Trophoblast cell (in vitro differentiated cells and primary cell): ENCODE data around the gene SACS. TPM values are rescaled to one million over a fixed set of nuclear protein-coding genes. Genes with fewer than 3 reads are reported as not detected.
A peak's percentile ranks its signal among the peaks of the same experiment; 100 is the strongest.

Source experiments
- DNase-seq, 2 donors: peaks; one replicate each; pipeline ENCODE4 v3.0.0-alpha.2; 2016
- H2AFZ ChIP-seq: 2 replicates; pipeline ENCODE4 v1.6.1; 2013; ENCODE audit warnings: low read length, moderate library complexity, mild to moderate bottlenecking; ENCODE audit not compliant: insufficient read depth, poor library complexity
- H2AK5ac ChIP-seq: 2 replicates; pipeline ENCODE4 v1.6.1; 2013; ENCODE audit warnings: mild to moderate bottlenecking, low read length
- H2BK120ac ChIP-seq: 2 replicates; pipeline ENCODE4 v1.6.1; 2013; ENCODE audit warnings: low read length, mild to moderate bottlenecking, moderate library complexity; ENCODE audit not compliant: insufficient read depth, poor library complexity
- H2BK12ac ChIP-seq: 2 replicates; pipeline ENCODE4 v1.6.1; 2013; ENCODE audit warnings: mild to moderate bottlenecking, low read length, moderate library complexity
- H2BK5ac ChIP-seq: 2 replicates; pipeline ENCODE4 v1.6.1; 2013; ENCODE audit warnings: low read length, low read depth, moderate library complexity, mild to moderate bottlenecking; ENCODE audit not compliant: poor library complexity
- H3K14ac ChIP-seq: 2 replicates; pipeline ENCODE4 v1.6.1; 2013; ENCODE audit warnings: mild to moderate bottlenecking, low read length
- H3K18ac ChIP-seq: 2 replicates; pipeline ENCODE4 v1.6.1; 2013; ENCODE audit warnings: mild to moderate bottlenecking, low read length
- H3K23ac ChIP-seq: 2 replicates; pipeline ENCODE4 v1.6.1; 2013; ENCODE audit warnings: low read length
- H3K27ac ChIP-seq: 2 replicates; pipeline ENCODE4 v1.5.1; 2013; ENCODE audit warnings: low read depth, mild to moderate bottlenecking, inconsistent platforms, low read length, moderate library complexity
- H3K27me3 ChIP-seq: 2 replicates; pipeline ENCODE4 v1.6.1; 2013; ENCODE audit warnings: inconsistent platforms, mild to moderate bottlenecking, low read length, moderate library complexity; ENCODE audit not compliant: insufficient read depth
- H3K36me3 ChIP-seq, 2 experiments: 1 replicate in 1 of 2; 2 replicates in 1 of 2; pipeline ENCODE4 v1.6.1; 2013; ENCODE audit warnings: low read length in 2 of 2, mild to moderate bottlenecking in 2 of 2, moderate library complexity in 1 of 2; ENCODE audit not compliant: insufficient read depth in 2 of 2, control insufficient read depth in 1 of 2
- H3K4ac ChIP-seq: 2 replicates; pipeline ENCODE4 v1.6.1; 2013; ENCODE audit warnings: low read depth, mild to moderate bottlenecking, low read length, moderate library complexity
- H3K4me1 ChIP-seq, 2 experiments: 1 replicate in 1 of 2; 2 replicates in 1 of 2; pipeline ENCODE4 v1.6.1; 2013; ENCODE audit warnings: low read length in 2 of 2, mild to moderate bottlenecking in 2 of 2, moderate library complexity in 1 of 2; ENCODE audit not compliant: insufficient read depth in 2 of 2, control insufficient read depth in 1 of 2
- H3K4me2 ChIP-seq: 2 replicates; pipeline ENCODE4 v1.6.1; 2013; ENCODE audit warnings: inconsistent platforms, mild to moderate bottlenecking, low read length, moderate library complexity
- H3K4me3 ChIP-seq: 2 replicates; pipeline ENCODE4 v1.5.1; 2013; ENCODE audit warnings: mild to moderate bottlenecking, low read depth, low read length, inconsistent platforms
- H3K79me1 ChIP-seq: one replicate; pipeline ENCODE4 v1.6.1; 2013; ENCODE audit warnings: low read length
- H3K79me2 ChIP-seq: 2 replicates; pipeline ENCODE4 v1.6.1; 2013; ENCODE audit warnings: low read length, mild to moderate bottlenecking; ENCODE audit not compliant: control insufficient read depth, insufficient read depth, poor library complexity
- H3K9ac ChIP-seq: 2 replicates; pipeline ENCODE4 v1.6.1; 2013; ENCODE audit warnings: mild to moderate bottlenecking, low read length
- H3K9me3 ChIP-seq: 2 replicates; pipeline ENCODE4 v1.6.1; 2013; ENCODE audit warnings: low read depth, mild to moderate bottlenecking, control low read depth, inconsistent platforms, low read length; ENCODE audit not compliant: insufficient read depth
- H4K12ac ChIP-seq: 2 replicates; pipeline ENCODE4 v1.6.1; 2013; ENCODE audit warnings: low read depth, mild to moderate bottlenecking, low read length, moderate library complexity
- H4K8ac ChIP-seq: 2 replicates; pipeline ENCODE4 v1.6.1; 2013; ENCODE audit warnings: low read depth, mild to moderate bottlenecking, low read length, moderate library complexity
- H4K91ac ChIP-seq: one replicate; pipeline ENCODE4 v1.6.1; 2013; ENCODE audit warnings: low read depth, mild to moderate bottlenecking, low read length, moderate library complexity
- WGBS: extraction: QIAGEN DNeasy Blood & Tissue Kit; methylation state at CpG from one replicate; pipeline ENCODE4 v1.1.7; 2013; ENCODE audit warnings: missing lambda C conversion rate; ENCODE audit not compliant: insufficient read length, insufficient coverage; ENCODE audit errors: extremely low coverage; 5-methylcytosine and 5-hydroxymethylcytosine counted together
- polyA plus RNA-seq: library from polyadenylated mRNA; stranded (reverse); fragments of 200-250 nt; gene quantifications from 2 replicates; pipeline ENCODE4 v1.2.3, GENCODE V29; 2013

SACS gene
- polyA plus RNA-seq, result 13.0 and 13.3 TPM in 2 replicates

- Histone ChIP-seq H3K79me1 (no peaks in the 10 kb centered on the region), H4K12ac (no peak within 1 kb of the TSS), H2BK12ac (peak within 1 kb of the TSS; percentile 51), H3K18ac (peak within 1 kb of the TSS; percentile 72), H3K4me2 (peak within 1 kb of the TSS; percentile 63), H2AK5ac (no peak within 1 kb of the TSS), H2BK5ac (no peak within 1 kb of the TSS), H3K23ac (no peak within 1 kb of the TSS), H4K8ac (peak within 1 kb of the TSS; percentile 69), H3K36me3 (no peaks in the 10 kb centered on the region), H3K27ac (no peak within 1 kb of the TSS), H3K4me1 (peaks cover 0 to 2% of the 10 kb centered on the region in 2 experiments), H3K4me3 (peak within 1 kb of the TSS; percentile 77), H3K79me2 (no peaks in the 10 kb centered on the region), H3K9ac (no peak within 1 kb of the TSS), H3K4ac (no peak within 1 kb of the TSS), H3K14ac (peak within 1 kb of the TSS; percentile 77), H3K27me3 (no peaks in the 10 kb centered on the region), H2BK120ac (no peak within 1 kb of the TSS), H3K9me3 (no peaks in the 10 kb centered on the region), H4K91ac (peak within 1 kb of the TSS; percentile 57), H2AFZ (peak within 1 kb of the TSS; percentile 94)
- WGBS, result no CpG with 5 or more reads among the region's 26 CpGs
- DNase-seq, result no peak
These were observed at the start of gene SACS for GRCh38 chr13:23433171-23434153. Gene SACS, minus strand, starts transcription at chr13:23433702. Its CDS starts 22,463 bp downstream, at chr13:23411239.

- no peaks in the 10 kb centered on the region for H3K27me3 ChIP-seq
- no peak overlapping the region for H3K4me3 ChIP-seq
- no peak overlapping the region for H3K14ac ChIP-seq
- H2AFZ ChIP-seq, result no peak overlapping the region
- H3K4me2 ChIP-seq, result no peak overlapping the region
- H3K9ac ChIP-seq, result no peak overlapping the region
- no peak overlapping the region for H4K8ac ChIP-seq
- H3K18ac ChIP-seq, result no peak overlapping the region
- no peak overlapping the region for H4K12ac ChIP-seq
- WGBS, result no CpG with 5 or more reads among the region's 1 CpG
- H2BK5ac ChIP-seq, result no peak overlapping the region
- H3K4ac ChIP-seq, result no peak overlapping the region
- no peak overlapping the region for H3K23ac ChIP-seq
- H3K79me1 ChIP-seq, result no peaks in the 10 kb centered on the region
- no peak for DNase-seq
- H3K36me3 ChIP-seq, result peaks cover 0 to 2% of the 10 kb centered on the region in 2 experiments
- H3K79me2 ChIP-seq, result no peaks in the 10 kb centered on the region
- H3K4me1 ChIP-seq, result no peaks in the 10 kb centered on the region
- no peak overlapping the region for H2BK12ac ChIP-seq
- H2AK5ac ChIP-seq, result no peak overlapping the region
- H2BK120ac ChIP-seq, result no peak overlapping the region
- peaks cover 3% of the 10 kb centered on the region for H3K9me3 ChIP-seq
- H4K91ac ChIP-seq, result no peak overlapping the region
- H3K27ac ChIP-seq, result no peak overlapping the region
These were observed 46.8 kb upstream of the SACS start for GRCh38 chr13:23480324-23480723.

GRCh38 chr13:23477101-23477500 is 43.6 kb upstream of the SACS start:
- H2AFZ ChIP-seq, result no peak overlapping the region
- H2BK12ac ChIP-seq, result no peak overlapping the region
- no peak overlapping the region for H3K9ac ChIP-seq
- no peak overlapping the region for H4K91ac ChIP-seq
- H2BK120ac ChIP-seq, result no peak overlapping the region
- no peak overlapping the region for H3K23ac ChIP-seq
- no peaks in the 10 kb centered on the region for H3K4me1 ChIP-seq
- H3K18ac ChIP-seq, result no peak overlapping the region
- no peak overlapping the region for H3K4me2 ChIP-seq
- H3K36me3 ChIP-seq, result peaks cover 0 to 2% of the 10 kb centered on the region in 2 experiments
- no peaks in the 10 kb centered on the region for H3K79me1 ChIP-seq
- no peaks in the 10 kb centered on the region for H3K27me3 ChIP-seq
- H3K27ac ChIP-seq, result no peak overlapping the region
- no peak overlapping the region for H4K8ac ChIP-seq
- H3K4me3 ChIP-seq, result no peak overlapping the region
- no peak overlapping the region for H4K12ac ChIP-seq
- H3K14ac ChIP-seq, result no peak overlapping the region
- H2AK5ac ChIP-seq, result no peak overlapping the region
- DNase-seq, result no peak
- no peaks in the 10 kb centered on the region for H3K79me2 ChIP-seq
- H3K9me3 ChIP-seq, result peaks cover 3% of the 10 kb centered on the region
- H3K4ac ChIP-seq, result no peak overlapping the region
- H2BK5ac ChIP-seq, result no peak overlapping the region

- H3K4me2 ChIP-seq, result no peak overlapping the region
- no CpG with 5 or more reads among the region's 5 CpGs for WGBS
- H3K79me2 ChIP-seq, result no peaks in the 10 kb centered on the region
- no peak overlapping the region for H2BK5ac ChIP-seq
- H3K4me1 ChIP-seq, result peaks cover 0 to 8% of the 10 kb centered on the region in 2 experiments
- peak in 1 of 2 donors; percentile 62 for DNase-seq
- H3K27me3 ChIP-seq, result no peaks in the 10 kb centered on the region
- H3K23ac ChIP-seq, result no peak overlapping the region
- H3K79me1 ChIP-seq, result peaks cover 2% of the 10 kb centered on the region
- H2AFZ ChIP-seq, result no peak overlapping the region
- no peak overlapping the region for H4K8ac ChIP-seq
- H3K9me3 ChIP-seq, result no peaks in the 10 kb centered on the region
- H2BK12ac ChIP-seq, result peak overlapping the region; percentile 71
- no peak overlapping the region for H3K9ac ChIP-seq
- peak overlapping the region; percentile 19 for H2AK5ac ChIP-seq
- no peak overlapping the region for H3K18ac ChIP-seq
- no peaks in the 10 kb centered on the region for H3K36me3 ChIP-seq
- H3K14ac ChIP-seq, result no peak overlapping the region
- no peak overlapping the region for H3K27ac ChIP-seq
- no peak overlapping the region for H3K4me3 ChIP-seq
- H2BK120ac ChIP-seq, result no peak overlapping the region
- H4K91ac ChIP-seq, result no peak overlapping the region
- H4K12ac ChIP-seq, result no peak overlapping the region
- no peak overlapping the region for H3K4ac ChIP-seq
These were observed 39.7 kb upstream of the SACS start for GRCh38 chr13:23473221-23473620.
